ENCODE data around the gene TEKT1. TPM values are rescaled to one million over a fixed set of nuclear protein-coding genes. Genes with fewer than 3 reads are reported as not detected.

Gene TEKT1
- total RNA-seq, 1 experiment from 2014 or later, result not detected

DNA sequence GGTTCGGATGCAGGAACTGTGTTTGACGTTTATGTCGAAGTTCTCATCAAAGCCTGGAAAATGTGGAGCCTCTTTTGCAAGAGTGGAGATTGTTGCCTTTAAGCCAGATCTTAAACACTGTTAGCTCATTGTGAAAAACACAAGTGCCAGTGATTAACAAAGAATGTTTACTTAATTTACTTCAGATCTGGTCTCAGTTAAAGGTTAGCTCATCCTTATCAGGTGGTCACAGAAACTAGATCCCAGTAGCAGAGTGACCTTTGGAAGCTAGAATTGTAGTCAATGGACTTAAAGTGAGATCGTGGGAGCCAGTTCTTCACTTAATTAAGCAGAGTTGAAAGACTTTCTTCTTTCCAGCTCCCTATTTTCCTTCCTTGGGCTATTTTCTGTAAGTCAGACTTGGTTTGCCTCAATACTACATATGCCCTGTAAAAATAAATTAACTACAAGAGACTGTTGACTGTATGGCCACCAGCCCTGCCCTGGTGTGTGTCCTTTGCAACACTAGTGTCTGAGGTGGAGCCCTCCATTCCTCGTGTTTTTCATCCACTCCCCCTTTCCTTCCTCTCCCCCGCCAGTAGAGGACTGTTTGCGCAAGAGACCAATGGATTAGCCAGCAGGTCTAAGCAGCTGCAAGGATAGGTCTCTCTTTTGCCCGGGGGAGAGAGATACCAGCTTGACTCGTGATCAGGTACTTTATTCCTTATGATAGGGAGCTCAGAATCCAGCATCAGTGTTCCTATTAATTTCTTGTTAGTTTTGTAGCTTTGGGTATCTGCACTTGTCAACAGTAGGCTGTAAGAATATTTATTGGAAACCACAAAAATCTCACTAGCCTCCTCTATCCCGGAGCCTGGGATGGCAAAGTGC lies 35.3 kb downstream of the TEKT1 start:
- POLR2A ChIA-PET, result interaction anchor here (0.7 to 1.5 kb wide), 3 partner anchors 9 to 213 kb away, joined by 3 to 8 read pairs (median 5); no protein-coding TSS in a partner anchor
- no peak overlapping the region for H3K27ac Mint-ChIP-seq (ENCODE audit: low read depth, unreplicated experiment)

GRCh38 chr17:6793748-6794493 lies 37.6 kb downstream of the TEKT1 start:
- CTCF ChIA-PET, result no interaction called here
- no peak overlapping the region for H3K27ac Mint-ChIP-seq (ENCODE audit: low read depth, unreplicated experiment)
- H3K4me1 Mint-ChIP-seq (ENCODE audit: insufficient read depth, unreplicated experiment), result peaks cover 8% of the 10 kb centered on the region
- TF ChIP-seq CTCF (IDR thresholded peaks at IDR 0.05; ENCODE audit: unreplicated experiment), result no peak
- H3K36me3 Mint-ChIP-seq (ENCODE audit: insufficient read depth, unreplicated experiment), result no peaks in the 10 kb centered on the region
- intact Hi-C loops (cut with micrococcal nuclease), result no loop called here
- no peaks in the 10 kb centered on the region for H3K9me3 Mint-ChIP-seq (ENCODE audit: unreplicated experiment)
- no peak overlapping the region for H3K4me3 Mint-ChIP-seq (ENCODE audit: unreplicated experiment)
- DNase-seq (ENCODE audit: unreplicated experiment), result no peak
- POLR2A ChIA-PET, result no interaction called here
- no peaks in the 10 kb centered on the region for H3K27me3 Mint-ChIP-seq (ENCODE audit: insufficient read depth, unreplicated experiment)
- BruUV-seq (replicated peaks), result no TSS peak

More for the DNA sequence above, 35.3 kb downstream of the TEKT1 start:
- H3K27me3 Mint-ChIP-seq (ENCODE audit: insufficient read depth, unreplicated experiment), result no peaks in the 10 kb centered on the region
- H3K36me3 Mint-ChIP-seq (ENCODE audit: insufficient read depth, unreplicated experiment), result no peaks in the 10 kb centered on the region
- no peaks in the 10 kb centered on the region for H3K4me1 Mint-ChIP-seq (ENCODE audit: insufficient read depth, unreplicated experiment)
- intact Hi-C loops (cut with micrococcal nuclease), result no loop called here
- CTCF ChIA-PET, result interaction anchor here (0.5 to 1.7 kb wide), 9 partner anchors 9 to 1491 kb away, joined by 3 to 6 read pairs (median 3); no protein-coding TSS in a partner anchor
- TF ChIP-seq CTCF (IDR thresholded peaks at IDR 0.05; ENCODE audit: unreplicated experiment), result no peak
- peak; percentile 20 for DNase-seq (ENCODE audit: unreplicated experiment)
- no TSS peak for BruUV-seq (replicated peaks)
- H3K4me3 Mint-ChIP-seq (ENCODE audit: unreplicated experiment), result no peak overlapping the region
- H3K9me3 Mint-ChIP-seq (ENCODE audit: unreplicated experiment), result no peaks in the 10 kb centered on the region

DNA sequence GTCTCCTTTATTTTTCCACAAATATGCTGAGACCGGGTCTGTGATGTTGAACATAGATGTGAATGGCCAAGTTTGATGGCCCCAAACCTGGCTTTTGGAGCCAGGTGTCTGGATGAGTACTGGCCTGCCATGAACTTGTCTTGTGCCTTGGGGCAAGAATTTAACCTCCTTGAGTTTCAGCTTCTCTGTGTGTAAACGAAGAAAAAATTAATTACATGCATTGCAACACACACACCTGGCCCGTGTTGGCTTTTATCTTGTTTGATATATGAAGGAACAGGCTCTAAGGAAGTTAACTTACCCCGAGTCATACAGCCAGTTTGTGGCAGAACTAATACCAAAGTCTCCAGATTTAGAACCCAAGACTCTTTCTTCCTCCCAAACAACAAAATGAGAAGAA lies 42.4 kb downstream of the TEKT1 start:
- Mint-ChIP-seq H3K4me1 (ENCODE audit: insufficient read depth, unreplicated experiment) (peaks cover 25% of the 10 kb centered on the region), H3K9me3 (ENCODE audit: unreplicated experiment) (no peaks in the 10 kb centered on the region), H3K36me3 (ENCODE audit: insufficient read depth, unreplicated experiment) (no peaks in the 10 kb centered on the region), H3K4me3 (ENCODE audit: unreplicated experiment) (no peak overlapping the region), H3K27me3 (ENCODE audit: insufficient read depth, unreplicated experiment) (no peaks in the 10 kb centered on the region), H3K27ac (ENCODE audit: low read depth, unreplicated experiment) (no peak overlapping the region)
- TF ChIP-seq CTCF (IDR thresholded peaks at IDR 0.05; ENCODE audit: unreplicated experiment), result no peak
- BruUV-seq (replicated peaks), result no TSS peak
- POLR2A ChIA-PET, result interaction anchor here (0.6 to 1.2 kb wide), 5 partner anchors 9 to 201 kb away, joined by 3 to 5 read pairs (median 3); no protein-coding TSS in a partner anchor
- CTCF ChIA-PET, result interaction anchor here (0.7 to 1.9 kb wide), 2 partner anchors 123 to 183 kb away, joined by 4 to 5 read pairs; no protein-coding TSS in a partner anchor
- intact Hi-C loops (cut with micrococcal nuclease), result no loop called here
- DNase-seq (ENCODE audit: unreplicated experiment), result peak; percentile 41
